ENCODE results near the gene EPHA2. TPM values are rescaled to one million over a fixed set of nuclear protein-coding genes. Genes with fewer than 3 reads are reported as not detected.
A peak's percentile ranks its signal among the peaks of the same experiment; 100 is the strongest.

EPHA2 gene
- total and polyA plus RNA-seq, 2 experiments from 2014 or later: 7.5 to 51.2 TPM

- Histone ChIP-seq H2AFZ (no peak overlapping the region), H3F3A (replicated peaks; ENCODE audit: low read depth) (no peaks in the 10 kb centered on the region; the same call in 1 of the 2 replicates), H3K4me3 (no peak overlapping the region), H3K4me2 (no peak overlapping the region), H3K27me3 (ENCODE audit: insufficient read depth) (no peaks in the 10 kb centered on the region), H4K20me1 (replicated peaks; ENCODE audit: insufficient read depth) (peaks cover 21% of the 10 kb centered on the region), H3K36me3 (ENCODE audit: insufficient read depth) (peaks cover 8% of the 10 kb centered on the region), H3K9me2 (ENCODE audit: insufficient read depth) (no peaks in the 10 kb centered on the region), H3K79me2 (replicated peaks; ENCODE audit: insufficient read depth) (peaks cover 48% of the 10 kb centered on the region), H3K27ac (ENCODE audit: low read depth) (no peak overlapping the region), H3K4me1 (ENCODE audit: insufficient read depth) (peaks cover 23% of the 10 kb centered on the region; the same call in 1 of the 2 replicates)
- ATAC-seq (no peak), DNase-seq (ENCODE audit: low spot score) (no peak)
- Mint-ChIP-seq H3K36me3 (ENCODE audit: low read depth) (peaks cover 66% of the 10 kb centered on the region), H3K4me3 (no peak overlapping the region), H3K27me3 (ENCODE audit: insufficient read depth, low read depth, poor library complexity) (peaks cover 13% of the 10 kb centered on the region), H3K27ac (peak overlapping the region; percentile 76), H3K9me3 (no peaks in the 10 kb centered on the region), H3K4me1 (peaks cover 29% of the 10 kb centered on the region)
- TF ChIP-seq STAT1 (IDR thresholded peaks at IDR 0.05; ENCODE audit: unreplicated experiment) (no peak), JUNB (IDR thresholded peaks at IDR 0.05; ENCODE audit: unreplicated experiment) (no peak), ZNF114 (CRISPR knock-in tag; IDR thresholded peaks at IDR 0.05) (no peak), CREB1 (CRISPR knock-in tag; IDR thresholded peaks at IDR 0.05; ENCODE audit: low read depth) (no peak), EZH2 (IDR thresholded peaks at IDR 0.05; ENCODE audit: low read depth, unreplicated experiment) (no peak), POLR2AphosphoS5 (IDR thresholded peaks at IDR 0.05; ENCODE audit: low read depth) (no peak), NANOG (IDR thresholded peaks at IDR 0.05; ENCODE audit: borderline replicate concordance) (no peak), EZH2phosphoT487 (IDR thresholded peaks at IDR 0.05; ENCODE audit: unreplicated experiment) (no peak), ZNF462 (CRISPR knock-in tag; IDR thresholded peaks at IDR 0.05) (no peak), REST (IDR thresholded peaks at IDR 0.05; ENCODE audit: unreplicated experiment) (no peak), CTCF (conservative IDR thresholded peaks at IDR 0.05; ENCODE audit: low read depth in 2 of 2) (no peak)
Observed at GRCh38 chr1:16138772-16139221, 17.1 kb downstream of the EPHA2 start.

All from GM23338 (cell line).